EL (cell line): ENCODE data around the gene CAPN3.

ENCODE experiments used
- DNase-seq: peaks from one replicate; pipeline ENCODE4 v3.0.0-alpha.2; 2016

The CAPN3 gene

DNA sequence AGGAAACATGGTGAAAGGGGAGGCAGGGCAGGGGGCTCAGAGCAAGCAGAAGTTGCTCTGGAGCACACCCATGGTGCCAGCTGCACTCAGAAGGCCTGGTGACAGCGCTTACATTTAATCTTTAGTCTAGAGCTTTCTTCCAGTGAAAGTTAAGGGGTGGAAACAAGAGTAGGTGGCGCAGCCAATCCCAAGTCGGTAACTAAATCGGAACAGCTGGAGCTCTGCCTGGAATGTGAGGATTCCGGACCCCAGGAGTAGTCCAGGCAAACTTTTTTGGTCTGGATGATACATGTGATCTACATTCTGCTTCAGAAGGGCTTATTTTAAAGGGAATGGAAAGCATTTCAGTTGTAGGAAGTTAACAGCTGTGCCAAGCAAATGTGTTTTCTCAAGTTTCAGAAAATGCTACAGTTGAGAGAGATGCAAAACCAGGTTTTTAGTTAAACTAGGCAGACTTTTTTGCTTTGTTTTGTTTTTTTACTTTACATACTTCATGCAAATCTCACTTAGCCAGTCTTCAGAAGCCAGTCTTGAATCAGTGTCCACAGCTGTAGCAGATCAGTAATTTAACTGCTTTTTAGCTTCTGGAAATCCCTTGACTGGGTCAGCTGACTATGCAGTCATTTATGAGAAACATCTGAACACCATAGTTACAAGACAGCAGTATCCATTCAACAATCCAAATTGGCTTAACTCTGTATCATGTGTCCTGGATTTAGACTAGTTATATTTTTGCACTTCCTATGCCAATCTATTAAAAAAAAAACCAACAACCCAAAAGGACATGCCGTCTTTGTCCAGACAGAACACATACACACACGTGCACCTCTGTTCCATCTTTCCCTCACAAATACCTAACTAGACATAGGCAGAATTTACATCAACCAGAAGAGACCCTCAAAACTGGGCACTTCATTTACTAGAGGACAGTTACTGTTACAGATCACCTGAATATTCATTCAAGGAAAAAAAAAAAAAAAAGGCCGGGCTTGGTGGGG is 98.4 kb downstream of the CAPN3 start:
- peak; percentile 89 for DNase-seq

DNA sequence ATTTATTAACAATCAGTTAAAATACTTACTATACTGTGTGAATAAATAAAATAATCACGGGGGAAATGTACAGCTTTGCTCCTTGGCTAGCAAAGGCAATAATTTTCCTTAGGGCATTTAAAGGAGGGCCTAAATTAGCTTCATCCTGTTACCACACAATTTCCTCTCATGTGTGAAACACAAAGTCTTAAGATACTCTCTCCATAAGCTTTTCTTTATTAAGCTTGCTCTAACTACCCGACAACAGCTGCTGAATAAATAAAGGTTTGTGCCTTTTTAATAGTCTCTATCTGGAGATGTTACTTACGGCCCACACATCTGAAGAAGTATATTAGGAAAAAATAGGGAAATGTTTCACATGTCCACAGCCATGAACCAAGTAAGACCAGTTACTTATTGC is 102.0 kb downstream of the CAPN3 start:
- no peak for DNase-seq
